ENCODE measurements around the gene ANKDD1B. TPM values are rescaled to one million over a fixed set of nuclear protein-coding genes. Genes with fewer than 3 reads are reported as not detected.

Gene ANKDD1B
- total RNA-seq, 2 donors from 2014 or later, result 3.6 to 6.3 TPM

GRCh38 chr5:75639535-75640311 lies 28.5 kb downstream of the ANKDD1B start:
- no peaks in the 10 kb centered on the region for H3K27me3 ChIP-seq
- no peak overlapping the region for H3K9ac ChIP-seq (ENCODE audit: low read depth in 2 of 2, low read length in 2 of 2)
- H3K27ac ChIP-seq, result no peak overlapping the region
- intact Hi-C loops (cut with DNase I), result no loop called here
- H3K4me1 ChIP-seq, result no peaks in the 10 kb centered on the region
- TF ChIP-seq CTCF (IDR thresholded peaks at IDR 0.05), result no peak
- H3K36me3 ChIP-seq, result no peaks in the 10 kb centered on the region
- no peak for DNase-seq
- no peaks in the 10 kb centered on the region for H3K9me3 ChIP-seq
- H3K4me3 ChIP-seq, result no peak overlapping the region

- Histone ChIP-seq H3K27ac (no peak overlapping the region), H3K4me3 (no peak overlapping the region), H3K9me3 (no peaks in the 10 kb centered on the region), H3K9ac (ENCODE audit: low read depth in 2 of 2, low read length in 2 of 2) (no peak overlapping the region), H3K4me1 (no peaks in the 10 kb centered on the region), H3K27me3 (no peaks in the 10 kb centered on the region), H3K36me3 (no peaks in the 10 kb centered on the region)
- DNase-seq, result no peak
- intact Hi-C loops (cut with DNase I), result no loop called here
- TF ChIP-seq CTCF (IDR thresholded peaks at IDR 0.05), result no peak
Measured at GRCh38 chr5:75640395-75640794, 29.1 kb downstream of the ANKDD1B start.

- no peak overlapping the region for H3K27ac ChIP-seq
- no peaks in the 10 kb centered on the region for H3K36me3 ChIP-seq
- intact Hi-C loops (cut with DNase I), result no loop called here
- no peak for DNase-seq
- H3K9me3 ChIP-seq, result no peaks in the 10 kb centered on the region
- H3K27me3 ChIP-seq, result no peaks in the 10 kb centered on the region
- H3K9ac ChIP-seq (ENCODE audit: low read depth in 2 of 2, low read length in 2 of 2), result no peak overlapping the region
- H3K4me1 ChIP-seq, result no peaks in the 10 kb centered on the region
- TF ChIP-seq CTCF (IDR thresholded peaks at IDR 0.05), result no peak
- no peak overlapping the region for H3K4me3 ChIP-seq
Measured at GRCh38 chr5:75640826-75641225, 29.6 kb downstream of the ANKDD1B start.

GRCh38 chr5:75648712-75649111 lies 37.5 kb downstream of the ANKDD1B start:
- DNase-seq, result peak; percentile 44

GRCh38 chr5:75651575-75652238 lies 40.5 kb downstream of the ANKDD1B start:
- intact Hi-C loops (cut with DNase I), result no loop called here
- Histone ChIP-seq H3K27ac (peak overlapping the region; percentile 1), H3K9ac (ENCODE audit: low read depth in 2 of 2, low read length in 2 of 2) (no peak overlapping the region), H3K4me3 (no peak overlapping the region), H3K27me3 (no peaks in the 10 kb centered on the region), H3K36me3 (no peaks in the 10 kb centered on the region), H3K9me3 (no peaks in the 10 kb centered on the region), H3K4me1 (no peaks in the 10 kb centered on the region)
- DNase-seq, result no peak
- no peak for TF ChIP-seq CTCF (IDR thresholded peaks at IDR 0.05)

More at GRCh38 chr5:75648712-75649111, 37.5 kb downstream of the ANKDD1B start:
- Histone ChIP-seq H3K4me3 (no peak overlapping the region), H3K9me3 (no peaks in the 10 kb centered on the region), H3K27ac (peak overlapping the region; percentile 31), H3K36me3 (no peaks in the 10 kb centered on the region), H3K4me1 (no peaks in the 10 kb centered on the region), H3K27me3 (no peaks in the 10 kb centered on the region), H3K9ac (ENCODE audit: low read depth in 2 of 2, low read length in 2 of 2) (no peak overlapping the region)
- TF ChIP-seq CTCF (IDR thresholded peaks at IDR 0.05), result no peak
- intact Hi-C loops (cut with DNase I), result no loop called here

Data from colonic mucosa (tissue), 4 donors.